GM12872 (cell line): Measurements from ENCODE around the gene CYTIP.

ENCODE experiments used
- CTCF ChIP-seq: IDR thresholded peaks from 3 replicates; pipeline ENCODE4 v1.5.1; 2011; ENCODE audit warnings: low read depth, mild to moderate bottlenecking, low read length, moderate library complexity; ENCODE audit not compliant: insufficient read depth

CYTIP gene

GRCh38 chr2:157404363-157404762, 39.5 kb downstream of the CYTIP start:
- TF ChIP-seq CTCF: no peak

GRCh38 chr2:157395811-157396210, 48.1 kb downstream of the CYTIP start:
- no peak for TF ChIP-seq CTCF

GRCh38 chr2:157394928-157395327, 49.0 kb downstream of the CYTIP start:
- TF ChIP-seq CTCF: no peak

- no peak for TF ChIP-seq CTCF
These were observed 50.5 kb downstream of the CYTIP start for GRCh38 chr2:157393348-157393747.

GRCh38 chr2:157388827-157389226, 55.1 kb downstream of the CYTIP start:
- no peak for TF ChIP-seq CTCF

- no peak for TF ChIP-seq CTCF
These were observed 57.1 kb downstream of the CYTIP start for GRCh38 chr2:157386747-157387146.

- TF ChIP-seq CTCF: no peak
These were observed 57.6 kb downstream of the CYTIP start for GRCh38 chr2:157386247-157386646.

- TF ChIP-seq CTCF: no peak
These were observed 66.0 kb downstream of the CYTIP start for GRCh38 chr2:157377861-157378260.
